H9 (cell line): Measurements from ENCODE around the gene DISP3. TPM values are rescaled to one million over a fixed set of nuclear protein-coding genes. Genes with fewer than 3 reads are reported as not detected.

ENCODE experiments used
- DNase-seq: peaks from one replicate; pipeline ENCODE4 v3.0.0-alpha.2; 2017
- H2AFZ ChIP-seq: one replicate; pipeline ENCODE4 v1.6.1; 2013; ENCODE audit warnings: mild to moderate bottlenecking, low read length, control low read depth, moderate library complexity
- H2AK5ac ChIP-seq: 2 replicates; pipeline ENCODE4 v1.6.1; 2013; ENCODE audit warnings: low read length, control low read depth, mixed read lengths; ENCODE audit not compliant: insufficient read length
- H2BK120ac ChIP-seq: one replicate; pipeline ENCODE4 v1.6.1; 2013; ENCODE audit warnings: low read depth, mild to moderate bottlenecking, low read length, control low read depth, inconsistent platforms; ENCODE audit not compliant: poor library complexity, severe bottlenecking
- H2BK12ac ChIP-seq: 2 replicates; pipeline ENCODE4 v1.6.1; 2013; ENCODE audit warnings: low read length, control low read depth, mixed read lengths, low read depth; ENCODE audit not compliant: insufficient read length
- H2BK15ac ChIP-seq: 2 replicates; pipeline ENCODE4 v1.6.1; 2013; ENCODE audit warnings: low read depth, low read length, control low read depth
- H2BK20ac ChIP-seq: one replicate; pipeline ENCODE4 v1.6.1; 2013; ENCODE audit warnings: low read depth, mild to moderate bottlenecking, low read length, control low read depth, inconsistent platforms; ENCODE audit not compliant: poor library complexity, severe bottlenecking
- H2BK5ac ChIP-seq: 2 replicates; pipeline ENCODE4 v1.6.1; 2013; ENCODE audit warnings: low read length, control low read depth, mixed read lengths; ENCODE audit not compliant: insufficient read length
- H3K14ac ChIP-seq: 2 replicates; pipeline ENCODE4 v1.6.1; 2013; ENCODE audit warnings: low read length, control low read depth; ENCODE audit not compliant: insufficient read depth
- H3K18ac ChIP-seq: 2 replicates; pipeline ENCODE4 v1.6.1; 2013; ENCODE audit warnings: low read depth, mild to moderate bottlenecking, mixed read lengths, low read length, control low read depth; ENCODE audit not compliant: insufficient read length
- H3K23ac ChIP-seq: 2 replicates; pipeline ENCODE4 v1.6.1; 2013; ENCODE audit warnings: low read length, control low read depth, mixed read lengths, low read depth; ENCODE audit not compliant: insufficient read length
- H3K23me2 ChIP-seq: 2 replicates; pipeline ENCODE4 v1.6.1; 2013; ENCODE audit warnings: low read depth, mild to moderate bottlenecking, mixed read lengths, low read length, control low read depth; ENCODE audit not compliant: insufficient read length, poor library complexity, severe bottlenecking
- H3K27ac ChIP-seq: 2 replicates; pipeline ENCODE4 v1.5.1; 2013; ENCODE audit warnings: low read length, control low read depth, mixed read lengths, low read depth; ENCODE audit not compliant: insufficient read length
- H3K27me3 ChIP-seq: 2 replicates; pipeline ENCODE4 v1.6.1; 2013; ENCODE audit warnings: low read length, control low read depth, inconsistent platforms; ENCODE audit not compliant: insufficient read depth
- H3K4ac ChIP-seq: 2 replicates; pipeline ENCODE4 v1.6.1; 2013; ENCODE audit warnings: low read depth, mild to moderate bottlenecking, control low read depth, inconsistent platforms, low read length, moderate library complexity
- H3K4me1 ChIP-seq: 2 replicates; pipeline ENCODE4 v1.6.1; 2013; ENCODE audit warnings: low read length, control low read depth, inconsistent platforms; ENCODE audit not compliant: insufficient read depth
- H3K4me2 ChIP-seq: 2 replicates; pipeline ENCODE4 v1.6.1; 2013; ENCODE audit warnings: low read length, control low read depth, mixed read lengths; ENCODE audit not compliant: insufficient read length, insufficient read depth
- H3K56ac ChIP-seq: 2 replicates; pipeline ENCODE4 v1.6.1; 2013; ENCODE audit warnings: low read depth, mild to moderate bottlenecking, mixed read lengths, low read length, control low read depth; ENCODE audit not compliant: insufficient read length
- H3K79me1 ChIP-seq: 2 replicates; pipeline ENCODE4 v1.6.1; 2013; ENCODE audit warnings: low read depth, mild to moderate bottlenecking, moderate library complexity, low read length, control low read depth, inconsistent platforms; ENCODE audit not compliant: insufficient read depth, poor library complexity, severe bottlenecking
- H3K79me2 ChIP-seq: 2 replicates; pipeline ENCODE4 v1.6.1; 2013; ENCODE audit warnings: low read length, control low read depth, inconsistent platforms; ENCODE audit not compliant: insufficient read depth
- H3K9ac ChIP-seq: 2 replicates; pipeline ENCODE4 v1.6.1; 2013; ENCODE audit warnings: low read length, control low read depth, mixed read lengths; ENCODE audit not compliant: insufficient read length; ENCODE audit errors: extremely low read depth
- H3K9me3 ChIP-seq: one replicate; pipeline ENCODE4 v1.6.1; 2013; ENCODE audit warnings: low read depth, low read length, inconsistent platforms; ENCODE audit not compliant: control insufficient read depth
- H3T11ph ChIP-seq: one replicate; pipeline ENCODE4 v1.6.1; 2013; ENCODE audit warnings: mild to moderate bottlenecking, low read length, control low read depth, inconsistent platforms
- H4K20me1 ChIP-seq: one replicate; pipeline ENCODE4 v1.6.1; 2013; ENCODE audit not compliant: control insufficient read depth, insufficient read length, insufficient read depth
- H4K5ac ChIP-seq: 2 replicates; pipeline ENCODE4 v1.6.1; 2013; ENCODE audit warnings: low read depth, mild to moderate bottlenecking, mixed read lengths, low read length, control low read depth; ENCODE audit not compliant: insufficient read length
- H4K8ac ChIP-seq: replicated peaks from 2 replicates; pipeline ENCODE4 v1.6.1; 2013; ENCODE audit warnings: low read length, control low read depth, mixed read lengths, low read depth; ENCODE audit not compliant: insufficient read length
- H4K91ac ChIP-seq: 2 replicates; pipeline ENCODE4 v1.6.1; 2013; ENCODE audit warnings: low read depth, mild to moderate bottlenecking, moderate library complexity, mixed read lengths, low read length, control low read depth; ENCODE audit not compliant: insufficient read length
- H3K27ac Mint-ChIP-seq, 3 experiments: 2 replicates in 2 of 3; 3 replicates in 1 of 3; pipeline ENCODE4 v1.8.0; 2020 to 2021; ENCODE audit warnings: mixed read lengths in 3 of 3, mild to moderate bottlenecking in 1 of 3, moderate library complexity in 1 of 3
- H3K27me3 Mint-ChIP-seq: 2 replicates; pipeline ENCODE4 v1.8.0; 2021; ENCODE audit warnings: low read depth, mild to moderate bottlenecking, moderate library complexity, mixed read lengths
- H3K36me3 Mint-ChIP-seq, 3 experiments: 2 replicates in 2 of 3; 3 replicates in 1 of 3; pipeline ENCODE4 v1.8.0; 2020 to 2021; ENCODE audit warnings: low read depth in 3 of 3, mixed read lengths in 3 of 3; ENCODE audit not compliant: insufficient read depth in 1 of 3
- H3K4me1 Mint-ChIP-seq, 2 experiments: 2 replicates each; pipeline ENCODE4 v1.8.0; 2020; ENCODE audit warnings: mixed read lengths in 2 of 2
- H3K4me3 Mint-ChIP-seq, 2 experiments: 2 replicates in 1 of 2; 3 replicates in 1 of 2; pipeline ENCODE4 v1.8.0; 2020 to 2021; ENCODE audit warnings: mild to moderate bottlenecking in 2 of 2, mixed read lengths in 2 of 2, moderate library complexity in 1 of 2
- H3K9me3 Mint-ChIP-seq, 2 experiments: 2 replicates in 1 of 2; 3 replicates in 1 of 2; pipeline ENCODE4 v1.8.0; 2020; ENCODE audit warnings: mild to moderate bottlenecking in 2 of 2, mixed read lengths in 2 of 2, moderate library complexity in 1 of 2
- WGBS: extraction: QIAGEN DNeasy Blood & Tissue Kit; methylation state at CpG from one replicate; pipeline ENCODE4 v1.1.7; 2013; ENCODE audit warnings: missing lambda C conversion rate, low lambda C conversion rate, mixed read lengths; ENCODE audit not compliant: insufficient read length; ENCODE audit errors: extremely low coverage; 5-methylcytosine and 5-hydroxymethylcytosine counted together
- total RNA-seq: library from RNA; stranded (reverse); gene quantifications from 2 replicates; pipeline ENCODE4 v1.2.1, GENCODE V29; 2021
- TF ChIP-seq, protein P1 (sequence below): fragments of 200-600 bp; sonication (generic); conservative IDR thresholded peaks from 3 replicates; pipeline ENCODE4 v1.8.0; 2021; ENCODE audit warnings: antibody characterized with exemption, mild to moderate bottlenecking

The DISP3 gene
- total RNA-seq, 1 experiment from 2014 or later: 3.5 TPM

DNA sequence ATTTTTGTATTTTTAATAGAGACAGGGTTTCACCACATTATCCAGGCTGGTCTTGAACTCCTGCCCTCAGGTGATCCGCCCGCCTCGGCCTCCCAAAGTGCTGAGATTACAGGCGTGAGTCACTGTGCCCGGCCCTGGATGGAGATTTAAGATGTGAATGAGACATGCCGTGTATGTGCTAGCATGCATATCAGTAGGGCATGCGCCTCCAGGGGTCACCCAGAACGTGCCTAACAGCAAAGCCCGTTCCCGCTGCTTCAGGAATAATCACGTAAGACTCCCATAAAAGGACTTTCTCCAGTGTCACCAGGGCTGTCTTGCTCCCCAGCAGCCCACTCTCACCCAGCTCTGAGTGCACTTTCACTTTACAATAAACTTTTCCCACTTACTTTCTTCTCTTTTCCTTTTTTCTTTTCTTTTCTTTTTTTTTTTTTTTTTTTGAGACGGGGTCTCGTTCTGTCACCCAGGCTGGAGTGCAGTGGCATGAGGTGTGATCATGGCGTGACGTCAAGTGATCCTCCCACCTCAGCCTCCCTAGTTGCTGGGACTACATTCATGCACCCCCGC is 46.9 kb upstream of the DISP3 start:
- H2BK12ac ChIP-seq: no peak overlapping the region
- TF ChIP-seq, protein P1, sequence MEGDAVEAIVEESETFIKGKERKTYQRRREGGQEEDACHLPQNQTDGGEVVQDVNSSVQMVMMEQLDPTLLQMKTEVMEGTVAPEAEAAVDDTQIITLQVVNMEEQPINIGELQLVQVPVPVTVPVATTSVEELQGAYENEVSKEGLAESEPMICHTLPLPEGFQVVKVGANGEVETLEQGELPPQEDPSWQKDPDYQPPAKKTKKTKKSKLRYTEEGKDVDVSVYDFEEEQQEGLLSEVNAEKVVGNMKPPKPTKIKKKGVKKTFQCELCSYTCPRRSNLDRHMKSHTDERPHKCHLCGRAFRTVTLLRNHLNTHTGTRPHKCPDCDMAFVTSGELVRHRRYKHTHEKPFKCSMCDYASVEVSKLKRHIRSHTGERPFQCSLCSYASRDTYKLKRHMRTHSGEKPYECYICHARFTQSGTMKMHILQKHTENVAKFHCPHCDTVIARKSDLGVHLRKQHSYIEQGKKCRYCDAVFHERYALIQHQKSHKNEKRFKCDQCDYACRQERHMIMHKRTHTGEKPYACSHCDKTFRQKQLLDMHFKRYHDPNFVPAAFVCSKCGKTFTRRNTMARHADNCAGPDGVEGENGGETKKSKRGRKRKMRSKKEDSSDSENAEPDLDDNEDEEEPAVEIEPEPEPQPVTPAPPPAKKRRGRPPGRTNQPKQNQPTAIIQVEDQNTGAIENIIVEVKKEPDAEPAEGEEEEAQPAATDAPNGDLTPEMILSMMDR: no peak
- H2AK5ac ChIP-seq: no peak overlapping the region
- no peak overlapping the region for H2AFZ ChIP-seq
- no peak for DNase-seq
- no peak overlapping the region for H3K18ac ChIP-seq
- H3K4ac ChIP-seq: no peak overlapping the region
- H3K79me1 ChIP-seq: no peaks in the 10 kb centered on the region
- H4K5ac ChIP-seq: no peak overlapping the region
- no peak overlapping the region for H3K14ac ChIP-seq
- H3K27ac Mint-ChIP-seq: no peak overlapping the region
- no peaks in the 10 kb centered on the region for H3K79me2 ChIP-seq
- no peak overlapping the region for H3K9ac ChIP-seq
- no peak overlapping the region for H2BK20ac ChIP-seq
- no peak overlapping the region for H2BK120ac ChIP-seq
- no peak overlapping the region for H4K91ac ChIP-seq
- H3K4me1 ChIP-seq: no peaks in the 10 kb centered on the region
- no peaks in the 10 kb centered on the region for H3K27me3 ChIP-seq
- H2BK15ac ChIP-seq: no peak overlapping the region
- no peaks in the 10 kb centered on the region for H3K9me3 Mint-ChIP-seq
- H3K27me3 Mint-ChIP-seq: peaks cover 2% of the 10 kb centered on the region; the same call in 1 of the 2 replicates
- no peak overlapping the region for H3K4me2 ChIP-seq
- no peaks in the 10 kb centered on the region for H4K20me1 ChIP-seq
- no peak overlapping the region for H3K56ac ChIP-seq
- no peaks in the 10 kb centered on the region for H3K23me2 ChIP-seq
- H3T11ph ChIP-seq: no peak overlapping the region
- H3K23ac ChIP-seq: no peak overlapping the region
- WGBS: no CpG with 5 or more reads among the region's 16 CpGs
- H4K8ac ChIP-seq: no peak overlapping the region
- H3K36me3 Mint-ChIP-seq: no peaks in the 10 kb centered on the region
- no peak overlapping the region for H3K27ac ChIP-seq
- no peaks in the 10 kb centered on the region for H3K9me3 ChIP-seq
- no peak overlapping the region for H2BK5ac ChIP-seq
- no peak overlapping the region for H3K4me3 Mint-ChIP-seq
- peaks cover 0 to 12% of the 10 kb centered on the region in 2 experiments; a peak in 2 of 4 replicates for H3K4me1 Mint-ChIP-seq
